CD14-positive monocyte (primary cell): Measurements from ENCODE around the gene ENOSF1. TPM values are rescaled to one million over a fixed set of nuclear protein-coding genes. Genes with fewer than 3 reads are reported as not detected.
A peak's percentile ranks its signal among the peaks of the same experiment; 100 is the strongest.

ENCODE experiments used
- DNase-seq, 3 donors: peaks; one replicate each; pipeline ENCODE4 v3.0.0-alpha.2; 2011 to 2022
- H2AFZ ChIP-seq: 2 replicates; pipeline ENCODE4 v1.6.0; 2012; ENCODE audit warnings: mild to moderate bottlenecking, low read depth, low read length, inconsistent platforms; ENCODE audit not compliant: insufficient read depth, poor library complexity, severe bottlenecking
- H3K27ac ChIP-seq, 2 donors: 1 replicate in 1 of 2; 2 replicates in 1 of 2; pipeline ENCODE4 v1.5.1; 2012 to 2013; ENCODE audit warnings: low read length in 2 of 2, control low read depth in 1 of 2, inconsistent platforms in 1 of 2, low read depth in 1 of 2, mild to moderate bottlenecking in 1 of 2
- H3K27me3 ChIP-seq, 2 donors: one replicate each; pipeline versions ENCODE4 v1.6.0 to v1.6.1; 2011 to 2013; ENCODE audit warnings: low read length in 2 of 2; ENCODE audit not compliant: control insufficient read depth in 2 of 2, insufficient read depth in 2 of 2
- H3K36me3 ChIP-seq, 2 donors: replicated peaks in 1 of 2; 1 replicate in 1 of 2; 2 replicates in 1 of 2; pipeline versions ENCODE4 v1.5.1 to v1.6.1; 2012 to 2013; ENCODE audit warnings: low read length in 2 of 2, control low read depth in 1 of 2, inconsistent platforms in 1 of 2, mild to moderate bottlenecking in 1 of 2; ENCODE audit not compliant: insufficient read depth in 2 of 2, control insufficient read depth in 1 of 2
- H3K4me1 ChIP-seq, 2 donors: 1 replicate in 1 of 2; 2 replicates in 1 of 2; pipeline versions ENCODE4 v1.5.1 to v1.6.1; 2012 to 2013; ENCODE audit warnings: low read length in 2 of 2, control low read depth in 1 of 2, inconsistent platforms in 1 of 2, mild to moderate bottlenecking in 1 of 2, moderate library complexity in 1 of 2; ENCODE audit not compliant: insufficient read depth in 2 of 2, control insufficient read depth in 1 of 2
- H3K4me2 ChIP-seq: replicated peaks from 2 replicates; pipeline ENCODE3; 2012; ENCODE audit warnings: low read length, moderate library complexity, mild to moderate bottlenecking; ENCODE audit not compliant: poor library complexity, severe bottlenecking; ENCODE audit errors: extremely low read depth
- H3K4me3 ChIP-seq, 3 experiments: fragments of 200-600 bp in 1 of 3; sonication (generic) in 1 of 3; replicated peaks in 1 of 3; 1 replicate in 2 of 3; 2 replicates in 1 of 3; pipeline ENCODE4 v1.5.1; 2011 to 2013; ENCODE audit warnings: low read length in 3 of 3, mild to moderate bottlenecking in 3 of 3, control low read depth in 2 of 3, low read depth in 2 of 3, inconsistent platforms in 1 of 3, moderate library complexity in 1 of 3
- H3K79me2 ChIP-seq: 2 replicates; pipeline ENCODE4 v1.6.0; 2012; ENCODE audit warnings: mild to moderate bottlenecking, control low read depth, inconsistent platforms, low read length, moderate library complexity; ENCODE audit not compliant: insufficient read depth
- H3K9ac ChIP-seq: 2 replicates; pipeline ENCODE4 v1.6.0; 2017; ENCODE audit warnings: low read length, mild to moderate bottlenecking; ENCODE audit not compliant: insufficient read depth, poor library complexity, severe bottlenecking
- H3K9me3 ChIP-seq, 2 donors: replicated peaks in 1 of 2; 1 replicate in 1 of 2; 2 replicates in 1 of 2; pipeline versions ENCODE4 v1.5.1 to v1.6.1; 2012 to 2013; ENCODE audit warnings: low read length in 2 of 2, control low read depth in 1 of 2; ENCODE audit not compliant: control insufficient read depth in 1 of 2, insufficient read depth in 1 of 2
- H4K20me1 ChIP-seq: 2 replicates; pipeline ENCODE4 v1.6.0; 2012; ENCODE audit warnings: mild to moderate bottlenecking, low read length, control low read depth, moderate library complexity; ENCODE audit not compliant: insufficient read depth
- H3K27ac Mint-ChIP-seq, 7 donors: one replicate each; pipeline ENCODE4 v1.8.0; 2020; ENCODE audit warnings: mild to moderate bottlenecking in 7 of 7, mixed read lengths in 7 of 7, moderate library complexity in 6 of 7, inconsistent platforms in 2 of 7
- H3K27me3 Mint-ChIP-seq, 3 donors: one replicate each; pipeline ENCODE4 v1.8.0; 2021 to 2022; ENCODE audit warnings: low read depth in 3 of 3, mild to moderate bottlenecking in 3 of 3, mixed read lengths in 3 of 3, moderate library complexity in 3 of 3, inconsistent platforms in 1 of 3
- H3K36me3 Mint-ChIP-seq, 2 donors: one replicate each; pipeline ENCODE4 v1.8.0; 2020; ENCODE audit warnings: mixed read lengths in 2 of 2, inconsistent platforms in 1 of 2, mild to moderate bottlenecking in 1 of 2
- H3K4me1 Mint-ChIP-seq: one replicate; pipeline ENCODE4 v1.8.0; 2020; ENCODE audit warnings: mild to moderate bottlenecking, mixed read lengths
- H3K4me3 Mint-ChIP-seq, 2 donors: one replicate each; pipeline ENCODE4 v1.8.0; 2020; ENCODE audit warnings: mild to moderate bottlenecking in 2 of 2, mixed read lengths in 2 of 2, moderate library complexity in 1 of 2
- H3K9me3 Mint-ChIP-seq, 7 donors: one replicate each; pipeline ENCODE4 v1.8.0; 2020 to 2022; ENCODE audit warnings: mixed read lengths in 7 of 7, mild to moderate bottlenecking in 6 of 7, moderate library complexity in 6 of 7, inconsistent platforms in 2 of 7
- WGBS: methylation state at CpG from one replicate; pipeline ENCODE4 v1.1.5; 2013; ENCODE audit warnings: missing lambda C conversion rate; ENCODE audit not compliant: insufficient coverage; 5-methylcytosine and 5-hydroxymethylcytosine counted together
- intact Hi-C, 2 donors: fragments of 100-400 bp; cut with micrococcal nuclease; formaldehyde crosslinking; loops; one replicate each; pipeline versions ENCODE4 v1.15.0 to v1.15.1; 2023
- polyA plus RNA-seq, 3 donors: library from polyadenylated mRNA; depleted of rRNA in 1 of 3; unstranded in 2 of 3; stranded (reverse) in 1 of 3; fragments of 300-500 nt in 2 of 3; fragments of >200 nt in 1 of 3; fragmentation: Illumina TruSeq in 2 of 3; gene quantifications; 1 replicate in 2 of 3; 2 replicates in 1 of 3; pipeline ENCODE4 v1.2.3, GENCODE V29; 2012 to 2021
- TF ChIP-seq, protein P1 (sequence below): fragments of 200-600 bp; IDR thresholded peaks from one replicate; pipeline ENCODE4 v1.8.0; 2022; ENCODE audit warnings: antibody characterized with exemption, mild to moderate bottlenecking

The ENOSF1 gene
- polyA plus RNA-seq, 3 donors: 2.2 to 11.6 (median 2.3) TPM

DNA sequence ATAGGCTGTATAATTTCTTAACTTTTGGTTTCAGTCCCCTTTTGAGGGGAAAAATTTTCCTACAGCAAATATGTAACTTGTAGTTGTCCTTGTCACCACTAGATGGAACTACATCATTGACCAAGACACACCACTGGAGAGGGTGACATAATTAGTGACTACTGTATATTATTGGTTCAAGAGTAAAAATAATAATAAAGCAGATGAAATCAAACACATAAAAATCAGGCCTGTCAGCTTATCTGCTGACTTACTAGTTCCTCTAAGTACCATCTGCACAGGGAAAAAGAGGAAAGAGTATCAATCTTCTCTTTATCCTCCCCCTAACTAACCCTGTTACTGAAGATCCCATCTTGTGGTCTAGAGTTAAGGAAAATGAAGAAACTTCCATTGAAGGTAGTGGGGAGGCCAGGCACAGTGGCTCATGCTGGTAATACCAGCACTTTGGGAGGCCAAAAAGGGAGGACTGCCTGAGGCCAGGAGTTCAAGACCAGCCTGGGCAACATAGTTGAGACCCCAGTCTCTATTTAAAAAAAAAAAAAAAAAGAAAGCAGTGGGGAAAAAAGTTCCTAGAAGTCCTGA is 29.6 kb upstream of the ENOSF1 start:
- H4K20me1 ChIP-seq: no peaks in the 10 kb centered on the region
- no peak overlapping the region for H3K4me3 Mint-ChIP-seq
- H3K4me1 ChIP-seq: no peaks in the 10 kb centered on the region
- H3K9me3 Mint-ChIP-seq: peaks cover 0 to 2% (median 0%) of the 10 kb centered on the region in 7 donors
- H3K27ac Mint-ChIP-seq: no peak overlapping the region
- no peak overlapping the region for H3K4me3 ChIP-seq
- no peaks in the 10 kb centered on the region for H3K9me3 ChIP-seq
- no peak overlapping the region for H2AFZ ChIP-seq
- peak; percentile 9 to 52 (median 45) for DNase-seq
- no peak overlapping the region for H3K27ac ChIP-seq
- H3K36me3 ChIP-seq: no peaks in the 10 kb centered on the region
- no peak overlapping the region for H3K9ac ChIP-seq
- H3K27me3 Mint-ChIP-seq: peaks cover 23 to 35% (median 29%) of the 10 kb centered on the region in 3 donors
- H3K27me3 ChIP-seq: peaks cover 19 to 54% of the 10 kb centered on the region in 2 donors
- intact Hi-C loops: loop anchor here (2.0 to 5.0 kb wide), 2 partner anchors 90 to 97 kb away; no protein-coding TSS in a partner anchor
- no peaks in the 10 kb centered on the region for H3K4me1 Mint-ChIP-seq
- no peaks in the 10 kb centered on the region for H3K36me3 Mint-ChIP-seq
- TF ChIP-seq, protein P1, sequence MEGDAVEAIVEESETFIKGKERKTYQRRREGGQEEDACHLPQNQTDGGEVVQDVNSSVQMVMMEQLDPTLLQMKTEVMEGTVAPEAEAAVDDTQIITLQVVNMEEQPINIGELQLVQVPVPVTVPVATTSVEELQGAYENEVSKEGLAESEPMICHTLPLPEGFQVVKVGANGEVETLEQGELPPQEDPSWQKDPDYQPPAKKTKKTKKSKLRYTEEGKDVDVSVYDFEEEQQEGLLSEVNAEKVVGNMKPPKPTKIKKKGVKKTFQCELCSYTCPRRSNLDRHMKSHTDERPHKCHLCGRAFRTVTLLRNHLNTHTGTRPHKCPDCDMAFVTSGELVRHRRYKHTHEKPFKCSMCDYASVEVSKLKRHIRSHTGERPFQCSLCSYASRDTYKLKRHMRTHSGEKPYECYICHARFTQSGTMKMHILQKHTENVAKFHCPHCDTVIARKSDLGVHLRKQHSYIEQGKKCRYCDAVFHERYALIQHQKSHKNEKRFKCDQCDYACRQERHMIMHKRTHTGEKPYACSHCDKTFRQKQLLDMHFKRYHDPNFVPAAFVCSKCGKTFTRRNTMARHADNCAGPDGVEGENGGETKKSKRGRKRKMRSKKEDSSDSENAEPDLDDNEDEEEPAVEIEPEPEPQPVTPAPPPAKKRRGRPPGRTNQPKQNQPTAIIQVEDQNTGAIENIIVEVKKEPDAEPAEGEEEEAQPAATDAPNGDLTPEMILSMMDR: peak; percentile 89
- no peak overlapping the region for H3K4me2 ChIP-seq
- no peaks in the 10 kb centered on the region for H3K79me2 ChIP-seq

DNA sequence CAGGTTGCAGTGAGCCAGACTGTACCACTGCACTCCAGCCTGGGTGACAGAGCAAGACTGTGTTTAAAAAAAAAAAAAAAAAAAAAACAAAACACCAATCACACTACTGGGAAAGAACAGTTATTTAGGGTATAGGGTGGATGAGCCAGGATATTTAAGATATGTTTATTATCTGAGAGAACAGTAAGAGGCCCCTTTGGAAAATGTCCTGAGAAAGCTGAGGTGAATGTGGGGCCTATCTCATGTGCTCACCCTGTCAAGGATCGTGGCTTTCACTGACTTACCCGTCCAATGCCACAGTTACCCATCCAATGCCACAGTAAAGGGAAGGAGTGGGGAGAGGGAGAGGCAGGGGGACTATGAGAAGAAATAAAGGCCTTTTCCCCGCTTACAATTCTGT is 19.9 kb upstream of the ENOSF1 start:
- Mint-ChIP-seq H3K27me3 (peaks cover 9 to 17% (median 11%) of the 10 kb centered on the region in 3 donors), H3K4me1 (no peaks in the 10 kb centered on the region), H3K36me3 (no peaks in the 10 kb centered on the region), H3K27ac (no peak overlapping the region), H3K9me3 (peaks cover 0 to 3% (median 0%) of the 10 kb centered on the region in 7 donors), H3K4me3 (no peak overlapping the region)
- H3K36me3 ChIP-seq: no peaks in the 10 kb centered on the region
- no peaks in the 10 kb centered on the region for H3K4me1 ChIP-seq
- TF ChIP-seq, protein P1: no peak
- intact Hi-C loops: no loop called here
- H3K4me3 ChIP-seq: no peak overlapping the region
- no peak overlapping the region for H3K9ac ChIP-seq
- no peak for DNase-seq
- H3K79me2 ChIP-seq: no peaks in the 10 kb centered on the region
- H4K20me1 ChIP-seq: no peaks in the 10 kb centered on the region
- WGBS: no CpG with 5 or more reads among the region's 3 CpGs
- no peaks in the 10 kb centered on the region for H3K27me3 ChIP-seq
- no peak overlapping the region for H2AFZ ChIP-seq
- no peaks in the 10 kb centered on the region for H3K9me3 ChIP-seq
- H3K27ac ChIP-seq: no peak overlapping the region
- no peak overlapping the region for H3K4me2 ChIP-seq
